ENCODE measurements around the gene TNIP1.
A peak's percentile ranks its signal among the peaks of the same experiment; 100 is the strongest.

The TNIP1 gene, protein sequence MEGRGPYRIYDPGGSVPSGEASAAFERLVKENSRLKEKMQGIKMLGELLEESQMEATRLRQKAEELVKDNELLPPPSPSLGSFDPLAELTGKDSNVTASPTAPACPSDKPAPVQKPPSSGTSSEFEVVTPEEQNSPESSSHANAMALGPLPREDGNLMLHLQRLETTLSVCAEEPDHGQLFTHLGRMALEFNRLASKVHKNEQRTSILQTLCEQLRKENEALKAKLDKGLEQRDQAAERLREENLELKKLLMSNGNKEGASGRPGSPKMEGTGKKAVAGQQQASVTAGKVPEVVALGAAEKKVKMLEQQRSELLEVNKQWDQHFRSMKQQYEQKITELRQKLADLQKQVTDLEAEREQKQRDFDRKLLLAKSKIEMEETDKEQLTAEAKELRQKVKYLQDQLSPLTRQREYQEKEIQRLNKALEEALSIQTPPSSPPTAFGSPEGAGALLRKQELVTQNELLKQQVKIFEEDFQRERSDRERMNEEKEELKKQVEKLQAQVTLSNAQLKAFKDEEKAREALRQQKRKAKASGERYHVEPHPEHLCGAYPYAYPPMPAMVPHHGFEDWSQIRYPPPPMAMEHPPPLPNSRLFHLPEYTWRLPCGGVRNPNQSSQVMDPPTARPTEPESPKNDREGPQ

DNA sequence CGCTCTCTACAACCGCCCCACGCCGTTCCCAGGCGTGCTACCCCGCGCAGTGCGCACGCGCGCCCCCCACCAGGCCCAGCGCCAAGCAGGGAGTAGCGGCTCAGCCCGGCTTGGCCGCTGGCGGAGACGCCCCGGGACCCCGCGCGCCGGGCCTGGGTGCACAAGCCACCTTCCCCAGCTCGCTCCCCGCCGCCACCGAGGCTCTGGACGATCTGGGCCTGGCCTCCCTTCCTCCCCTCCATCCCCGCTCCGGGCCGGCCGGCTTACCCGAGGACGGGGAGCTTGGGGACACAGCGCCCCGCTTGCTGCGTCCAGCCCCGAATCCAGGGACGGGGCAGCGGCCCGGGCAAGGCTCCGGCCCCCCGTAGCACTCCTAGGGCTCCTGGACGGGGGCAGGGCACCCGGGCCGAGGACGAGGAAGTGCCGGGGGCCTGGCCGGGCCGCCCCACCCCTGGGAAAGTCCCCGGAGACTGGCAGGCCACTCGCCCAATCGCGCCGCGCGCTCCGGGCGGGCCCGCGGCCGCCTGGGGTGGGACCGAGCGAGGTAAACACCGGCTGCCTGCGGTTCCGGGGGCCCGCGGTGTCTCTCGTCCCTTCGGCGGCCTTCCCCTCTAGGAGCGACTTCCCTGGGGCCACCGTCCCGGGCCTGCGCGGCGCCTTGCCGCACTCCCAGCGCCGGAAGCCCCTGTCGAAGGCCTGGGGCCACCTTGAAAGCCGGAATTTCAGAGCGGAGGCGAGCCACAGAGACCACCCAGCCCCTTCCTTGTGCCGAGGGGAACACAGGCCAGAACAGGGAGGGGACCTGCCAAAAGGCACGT lies at the start of gene TNIP1:
TNIP1 (minus strand) TSS at position 422 of the 818 bp plus-strand sequence. CDS start 15,939 bp downstream, outside the sequence.
- peak; percentile 49 for DNase-seq

DNA sequence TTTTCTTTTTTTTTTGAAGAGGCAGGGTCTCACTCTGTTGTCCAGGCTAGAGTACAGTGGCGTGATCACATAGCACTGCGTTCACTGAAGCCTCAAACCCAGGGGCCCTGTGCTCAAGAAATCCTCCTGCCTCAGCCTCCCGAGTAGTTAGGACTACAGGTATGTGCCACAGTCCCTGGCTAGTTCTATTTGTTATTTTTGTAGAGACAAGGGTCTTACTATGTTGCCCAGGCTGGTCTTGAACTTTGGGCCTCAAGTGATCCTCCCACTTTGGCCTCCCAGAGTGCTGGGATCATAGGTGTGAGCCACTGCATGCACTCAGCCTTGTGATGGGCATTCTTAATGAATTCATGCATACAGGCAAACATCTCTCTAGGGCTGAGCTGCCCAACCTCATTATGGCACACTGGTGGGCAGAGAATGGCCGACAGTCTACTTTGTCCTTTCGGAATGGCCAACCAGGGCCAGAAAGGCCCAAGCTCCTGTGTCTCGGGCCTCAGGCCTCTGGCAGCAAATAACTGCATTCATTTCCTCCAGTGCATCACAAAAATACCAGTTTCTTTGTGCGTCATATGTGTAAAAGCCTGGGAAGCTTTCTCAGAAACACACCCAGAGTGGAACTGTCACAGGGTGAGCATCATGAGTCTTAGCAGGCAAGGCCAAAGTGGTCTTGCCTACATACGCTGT lies 49.5 kb upstream of the TNIP1 start:
- DNase-seq, result no peak

DNA sequence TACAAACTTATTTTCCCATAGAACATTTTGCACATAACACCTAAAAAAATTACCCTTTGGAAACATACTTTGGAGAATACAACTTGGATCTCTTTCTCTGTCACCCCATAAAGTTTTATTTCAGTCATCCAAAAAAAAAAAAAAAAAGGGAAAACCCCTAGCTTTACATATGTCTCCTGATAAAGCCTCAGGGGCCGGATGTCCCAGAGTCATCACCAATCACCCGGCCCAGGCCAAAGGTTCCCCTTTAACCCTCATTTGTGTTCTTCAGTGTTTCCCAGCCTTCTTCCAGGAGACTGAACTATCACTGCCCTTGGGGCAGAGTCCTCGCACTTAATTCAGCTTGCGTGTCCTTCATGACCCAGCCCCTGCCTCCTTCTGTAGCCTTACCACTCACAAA lies 48.0 kb upstream of the TNIP1 start:
- DNase-seq, result no peak

DNA sequence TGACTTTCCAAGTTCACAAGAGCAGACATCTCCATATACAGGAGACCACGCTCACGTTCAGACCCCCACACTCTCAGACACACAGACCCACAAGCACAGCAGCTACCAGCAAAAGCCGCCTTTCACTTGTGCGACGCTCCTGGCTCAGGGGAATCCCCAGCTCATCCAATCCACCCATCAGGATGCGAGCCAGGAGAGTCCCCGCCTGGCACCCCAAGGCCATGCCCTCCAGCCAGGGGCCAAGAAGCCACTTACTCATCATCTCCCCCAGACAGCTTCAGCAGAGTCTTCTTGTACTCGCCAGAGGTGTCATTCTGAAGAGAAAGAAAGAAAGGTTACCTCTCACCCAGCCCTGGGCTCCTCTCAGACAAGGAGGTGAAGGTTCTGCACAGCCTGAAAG lies 47.1 kb upstream of the TNIP1 start:
- DNase-seq, result no peak

DNA sequence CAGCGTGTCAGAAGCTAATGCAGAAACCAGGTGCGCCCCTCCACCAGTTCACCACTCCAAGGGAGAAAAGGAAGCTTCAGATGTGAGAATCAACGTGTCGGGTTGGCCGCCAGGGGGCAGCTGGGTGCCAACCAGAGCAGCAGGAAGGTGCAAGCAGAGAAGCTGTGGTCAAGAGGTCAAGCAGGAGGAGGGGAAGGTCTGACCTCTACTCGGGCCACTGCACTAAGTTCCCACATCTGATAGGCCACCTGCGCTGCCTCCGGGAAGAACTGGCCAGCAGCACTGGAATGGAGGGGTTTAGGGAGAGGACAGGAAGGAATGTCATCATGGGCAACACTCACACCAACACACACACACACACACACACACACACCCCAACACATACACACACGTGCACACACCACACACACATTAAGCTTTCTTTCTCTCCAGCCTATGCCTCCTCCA lies 45.4 kb upstream of the TNIP1 start:
- DNase-seq, result peak; percentile 4

DNA sequence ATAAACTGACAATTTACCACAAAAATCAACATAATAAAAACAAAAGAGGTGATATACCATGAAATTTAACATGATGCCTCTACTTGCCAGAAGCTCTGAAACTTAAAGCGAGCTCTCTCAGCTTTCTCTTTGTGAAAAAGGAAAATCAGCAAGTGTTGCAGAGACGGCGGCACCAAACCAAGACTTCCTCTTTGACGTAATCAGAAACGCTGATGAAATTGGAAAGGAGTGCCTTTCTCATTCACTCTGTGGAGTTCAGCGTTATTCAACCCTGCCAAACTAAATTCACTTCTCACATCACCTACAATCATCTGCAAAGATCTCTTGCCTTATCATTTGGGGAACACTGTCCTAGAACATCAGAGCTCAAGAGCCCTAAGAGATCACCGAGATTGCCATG lies 44.6 kb upstream of the TNIP1 start:
- no peak for DNase-seq

DNA sequence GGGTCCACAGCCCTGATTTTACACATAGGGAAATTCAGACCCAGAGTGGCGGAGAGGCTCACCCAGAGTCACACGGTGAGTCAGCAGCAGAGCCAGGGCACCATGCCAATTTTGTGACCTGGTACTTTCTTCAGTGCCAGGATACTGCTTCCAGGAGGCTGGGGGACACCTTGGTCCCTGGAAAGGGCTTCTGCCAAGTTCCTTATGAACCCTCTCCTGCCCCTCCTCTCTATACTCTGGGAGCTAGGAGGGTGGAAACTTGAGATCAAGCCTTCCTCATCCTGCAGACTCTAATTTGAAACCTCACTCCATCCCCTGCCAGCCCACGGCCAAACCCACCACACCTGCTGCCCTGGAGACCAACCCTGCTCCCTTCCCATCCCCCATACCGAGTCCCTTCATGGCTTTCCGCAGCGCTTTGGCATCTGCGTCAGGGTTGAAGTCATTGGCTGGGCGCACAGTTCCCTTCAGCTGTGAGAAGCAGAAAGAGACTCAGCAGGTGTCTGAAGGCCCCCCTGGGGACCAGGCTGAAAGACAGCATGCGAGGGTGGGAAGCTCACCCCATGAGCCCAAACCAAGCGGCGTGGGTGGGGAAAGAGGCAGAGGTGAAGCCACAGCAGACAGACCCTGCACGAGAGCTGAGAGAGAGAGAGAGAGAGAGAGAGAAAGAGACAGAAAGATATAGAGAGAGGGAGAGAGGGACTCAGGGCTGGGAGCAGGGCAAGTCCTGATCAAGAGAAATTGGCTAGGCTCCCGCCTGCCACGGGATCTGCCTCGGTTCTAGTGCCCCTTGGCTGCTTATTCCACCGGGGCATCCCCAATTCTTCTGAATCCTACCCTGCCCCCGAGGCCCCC lies 43.3 kb upstream of the TNIP1 start:
- peak; percentile 27 for DNase-seq

DNA sequence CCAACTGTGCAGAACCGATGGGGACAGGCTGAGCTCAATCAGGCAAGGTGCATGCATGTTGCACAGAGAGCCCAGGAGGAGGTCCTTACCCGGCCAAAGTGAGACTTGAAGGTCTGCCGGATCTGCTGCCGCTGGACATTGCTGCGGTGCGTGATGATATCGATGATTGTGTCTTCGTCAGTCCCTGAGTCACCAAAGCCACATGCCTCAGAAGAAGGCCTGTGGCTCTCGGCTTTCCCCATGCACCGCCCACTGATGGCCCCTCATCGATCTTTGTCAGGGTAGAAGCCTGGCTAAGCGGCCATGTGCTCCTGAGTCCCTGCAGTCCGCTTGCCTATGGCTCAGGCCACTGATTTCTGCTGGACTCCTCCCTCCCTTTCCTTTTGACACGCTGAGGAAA lies 42.0 kb upstream of the TNIP1 start:
- DNase-seq, result no peak

DNA sequence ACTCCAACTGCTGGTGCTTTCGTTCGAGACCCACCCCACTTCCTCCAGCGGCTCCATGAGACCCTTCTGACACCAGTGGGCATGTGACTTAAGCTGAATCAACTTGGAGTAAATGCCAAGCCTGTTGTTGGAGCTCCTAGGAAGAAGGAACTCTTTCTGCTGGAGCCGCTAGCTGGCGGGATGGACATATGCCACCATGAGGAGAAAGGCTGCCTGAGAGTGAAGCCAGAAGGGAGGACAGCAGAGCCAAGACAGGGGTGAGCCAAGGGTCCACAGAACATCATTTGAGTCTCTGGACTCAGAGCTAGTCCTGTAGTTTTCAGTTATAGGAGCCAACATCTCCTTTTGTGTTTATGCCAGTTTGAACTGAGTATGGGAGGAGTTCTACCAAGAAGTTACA lies 40.8 kb upstream of the TNIP1 start:
- no peak for DNase-seq

DNA sequence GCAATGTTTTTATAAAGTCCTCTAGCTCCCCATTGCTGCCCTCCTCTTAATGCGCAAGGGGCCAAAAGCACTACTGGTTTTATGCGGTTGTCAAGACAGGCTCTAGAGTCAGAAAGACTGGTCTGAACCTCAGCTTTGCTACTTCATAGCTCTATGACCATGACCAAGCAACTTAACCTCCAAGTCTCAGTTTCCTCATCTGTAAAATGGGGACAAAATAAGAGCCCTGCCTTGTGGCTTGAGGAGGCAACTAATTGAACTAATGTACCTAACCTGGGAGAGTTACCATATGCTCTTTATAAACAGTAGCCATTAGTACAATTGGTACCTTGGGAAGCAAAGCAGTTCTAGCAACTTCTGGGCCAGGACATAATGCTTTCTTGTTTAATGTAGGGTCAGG lies 40.3 kb upstream of the TNIP1 start:
- DNase-seq, result no peak

DNA sequence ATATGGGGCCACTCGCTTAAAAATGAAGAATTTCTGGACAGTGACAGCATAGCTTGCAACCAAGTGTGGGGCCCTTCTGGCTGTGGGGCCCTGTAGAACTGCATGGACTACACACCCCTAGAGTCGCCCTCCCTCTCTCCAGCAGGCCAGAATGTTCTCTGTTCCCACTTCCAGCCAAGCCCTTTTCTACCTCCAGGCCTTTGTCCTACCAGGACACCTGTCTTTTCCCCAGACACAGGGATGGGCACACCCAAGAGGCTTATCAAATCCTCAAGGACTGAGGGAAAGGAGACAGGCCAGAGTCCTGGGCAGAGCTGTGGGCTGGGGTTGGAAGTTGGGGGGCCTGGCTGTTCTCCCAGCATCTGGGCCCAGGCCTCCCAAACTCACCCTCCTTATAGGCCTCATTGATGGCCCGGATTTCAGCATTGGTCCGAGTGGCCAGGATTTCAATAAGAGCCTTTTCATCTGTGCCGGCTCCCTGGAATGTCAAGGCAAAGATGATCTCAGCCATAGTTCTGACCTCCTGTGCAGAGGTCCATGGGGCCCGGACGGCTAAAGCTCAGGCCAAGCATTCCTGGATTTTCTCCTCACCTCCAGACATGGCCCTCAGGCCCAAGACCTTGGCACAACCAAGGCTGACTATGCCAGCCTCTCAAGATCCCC lies 38.2 kb upstream of the TNIP1 start:
- DNase-seq, result no peak

DNA sequence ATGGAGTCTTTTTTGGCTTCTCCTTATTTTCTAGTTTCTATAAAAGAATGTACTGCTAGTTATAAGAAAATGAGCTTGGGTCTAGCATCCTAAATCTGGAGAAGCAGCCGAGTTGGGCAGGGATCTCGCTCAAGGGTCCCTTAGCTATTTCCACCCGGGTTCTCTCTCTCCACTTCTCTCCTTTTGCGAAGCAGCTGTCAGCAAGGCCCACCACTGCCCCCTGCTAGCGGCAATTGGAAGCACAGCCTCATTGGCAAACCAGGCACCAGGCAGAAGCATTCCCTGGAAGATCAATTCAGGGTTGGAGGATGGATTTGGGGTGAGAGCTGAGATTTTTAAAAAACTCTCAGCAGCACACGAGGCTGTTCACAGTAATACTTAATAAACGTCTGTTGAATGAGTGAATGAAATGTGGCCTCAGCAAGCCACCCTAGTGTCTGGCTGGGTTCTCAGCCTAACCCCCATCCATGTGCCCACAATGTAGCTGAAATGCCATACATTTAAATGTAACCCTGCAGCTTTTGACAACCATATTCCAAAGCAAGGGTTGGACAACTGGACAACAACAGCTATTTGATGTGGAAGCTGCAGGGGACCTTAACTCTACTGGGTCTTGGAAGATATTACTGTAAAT lies 34.6 kb upstream of the TNIP1 start:
- peak; percentile 13 for DNase-seq

DNA sequence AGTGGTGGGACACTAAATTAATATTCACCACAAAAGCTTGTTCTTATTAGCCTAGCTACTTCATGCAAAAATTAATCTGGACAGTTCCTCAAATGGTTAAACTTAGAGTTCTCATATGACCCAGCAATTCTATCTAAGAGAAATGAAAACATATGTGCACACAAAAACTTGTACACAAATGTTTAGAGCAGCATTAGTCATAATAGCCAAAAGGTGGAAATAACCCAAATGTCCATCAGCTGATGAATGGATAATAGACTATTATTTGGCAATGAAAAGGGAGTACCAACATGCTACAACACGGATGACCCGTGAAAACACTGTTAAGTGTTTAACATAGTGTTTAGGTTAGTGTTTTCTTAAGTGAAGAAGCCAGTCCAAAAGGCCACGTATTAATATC lies 32.8 kb upstream of the TNIP1 start:
- DNase-seq, result no peak

DNA sequence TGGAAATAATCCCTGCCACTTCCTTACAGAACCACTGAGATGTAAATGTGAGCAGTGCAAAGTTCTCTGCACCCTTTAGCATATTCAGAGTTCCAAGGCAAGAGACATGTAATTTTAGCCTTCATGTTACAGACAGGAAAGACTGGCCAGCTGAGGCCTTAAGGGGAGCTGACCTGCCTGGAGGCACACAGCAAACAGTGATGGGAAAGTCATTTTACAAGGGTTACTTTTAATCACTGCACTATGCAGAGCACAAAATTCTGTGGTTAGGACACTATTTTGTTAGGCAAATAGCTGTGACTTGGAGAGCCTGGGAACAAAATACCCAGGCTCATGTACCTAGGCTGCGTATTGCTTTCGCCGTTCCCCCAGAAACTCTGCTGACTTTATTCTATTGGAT lies 30.2 kb upstream of the TNIP1 start:
- DNase-seq, result no peak

DNA sequence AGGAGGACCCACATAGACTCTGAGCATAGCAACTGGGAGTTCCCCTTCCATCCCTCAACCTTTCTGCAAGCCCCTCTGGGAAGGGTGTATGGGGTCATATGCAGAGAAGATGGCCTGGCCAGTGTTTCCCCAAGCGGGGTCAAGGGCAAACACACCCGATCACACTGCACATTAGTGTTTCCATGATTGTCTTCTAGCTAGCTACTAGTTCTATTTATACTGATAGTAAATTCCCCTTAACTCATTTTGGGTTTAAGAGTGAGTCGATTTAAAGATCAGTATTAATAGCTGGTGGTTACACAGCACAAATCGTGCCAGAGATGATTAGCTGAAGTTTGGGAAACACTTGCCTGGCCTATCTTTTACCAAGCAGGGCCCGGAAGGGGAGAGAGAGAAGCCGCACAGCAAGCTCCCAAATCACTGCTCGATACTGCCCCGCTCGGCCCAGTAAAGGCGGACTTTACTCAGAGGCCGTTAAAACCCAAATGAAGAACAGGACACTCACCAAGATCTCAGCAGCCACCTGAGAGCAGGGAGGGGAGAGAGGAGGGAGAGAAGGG lies 29.4 kb upstream of the TNIP1 start:
- no peak for DNase-seq

DNA sequence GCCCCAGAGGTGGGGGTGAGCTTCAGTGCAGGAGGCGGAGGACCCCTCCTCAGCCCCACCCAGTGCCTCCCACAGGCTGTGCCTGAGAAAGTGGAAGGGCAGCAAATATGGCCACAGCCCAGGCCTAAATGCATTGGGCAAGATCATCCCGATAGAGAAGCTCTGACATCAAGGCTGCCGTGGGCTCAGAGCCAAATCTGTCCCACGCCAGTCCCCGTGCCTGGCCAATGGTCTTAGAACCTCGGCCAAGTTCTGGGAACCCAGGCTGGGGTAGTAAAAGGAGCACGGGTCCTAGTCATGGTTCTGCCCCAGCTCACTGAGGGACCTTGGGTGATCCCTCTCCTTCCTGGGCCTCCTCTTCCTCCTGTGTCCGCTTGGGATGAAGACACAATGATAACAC lies 27.7 kb upstream of the TNIP1 start:
- DNase-seq, result no peak

DNA sequence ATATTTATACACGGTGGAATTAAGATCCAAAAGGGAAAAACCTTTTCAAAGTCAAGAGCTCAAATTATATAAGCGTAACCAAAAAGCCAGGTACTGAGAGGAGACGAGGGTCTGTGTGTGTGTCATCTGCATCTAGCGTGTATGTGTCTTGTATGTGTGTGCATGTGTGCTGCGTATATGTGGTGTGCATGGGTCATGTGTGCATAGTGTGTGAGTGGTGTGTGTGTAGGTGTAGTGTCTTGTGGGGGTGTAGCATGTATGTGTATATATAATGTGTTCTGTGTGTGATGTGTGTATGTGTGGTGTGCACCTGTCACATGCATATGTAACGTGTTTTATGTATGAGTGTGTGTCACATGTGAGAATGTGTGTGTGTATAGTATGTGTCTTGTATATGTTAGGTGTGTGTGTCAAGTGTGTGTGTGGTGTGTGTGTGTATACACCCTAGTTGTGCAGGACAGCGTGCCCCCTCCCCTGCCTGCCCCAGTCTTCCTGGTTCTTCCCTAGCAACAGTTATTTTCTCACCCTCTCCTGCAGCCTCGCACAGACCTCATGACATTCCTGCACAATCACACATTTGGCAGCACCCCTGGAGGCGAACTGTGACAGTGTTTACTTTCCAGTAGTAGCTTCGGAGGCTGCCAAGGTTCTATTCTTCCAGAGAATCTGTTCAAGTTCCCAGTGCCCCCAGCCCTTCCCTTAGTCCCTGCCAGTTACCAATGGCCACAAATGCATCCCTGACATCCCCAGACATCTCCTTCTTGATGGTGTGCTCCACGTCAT lies 27.1 kb upstream of the TNIP1 start:
- DNase-seq, result no peak

DNA sequence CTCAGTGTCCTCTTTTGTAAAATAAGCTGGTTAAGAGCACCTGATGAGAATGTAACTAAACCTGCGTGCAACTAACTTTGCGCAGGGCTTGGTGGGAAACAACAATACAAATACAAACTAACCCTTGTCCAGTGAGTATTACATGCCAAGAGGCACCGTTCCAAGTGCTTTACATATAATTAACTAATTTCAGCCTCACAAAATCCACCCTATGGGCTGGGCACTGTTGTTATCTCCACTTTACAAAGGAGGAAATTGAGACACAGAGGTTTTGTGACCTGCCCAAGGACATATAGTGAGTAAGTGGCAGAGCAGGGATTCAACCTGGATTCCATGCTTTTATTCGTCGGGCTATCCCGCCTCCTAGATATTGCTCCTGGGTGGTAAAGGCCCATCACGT lies 26.2 kb upstream of the TNIP1 start:
- no peak for DNase-seq

DNA sequence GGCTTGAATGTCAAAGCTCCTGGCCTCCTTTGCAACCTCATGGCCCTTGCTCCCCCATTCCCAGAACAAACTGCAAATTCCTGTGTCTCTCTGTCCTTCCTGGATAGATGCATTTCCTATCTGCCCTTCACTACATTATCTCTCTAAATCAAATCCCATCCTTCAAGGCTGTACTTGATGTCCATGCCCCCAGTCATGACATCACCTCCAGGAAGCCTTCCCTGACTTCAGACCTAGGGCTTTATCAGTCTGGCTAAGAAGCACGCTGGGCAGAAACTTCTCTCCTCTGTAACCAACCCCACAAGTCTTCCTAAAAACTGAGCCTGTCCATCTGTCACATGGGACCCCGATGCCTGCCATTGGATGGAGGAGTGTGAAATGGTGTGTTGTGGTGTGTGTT lies 25.7 kb upstream of the TNIP1 start:
- no peak for DNase-seq

DNA sequence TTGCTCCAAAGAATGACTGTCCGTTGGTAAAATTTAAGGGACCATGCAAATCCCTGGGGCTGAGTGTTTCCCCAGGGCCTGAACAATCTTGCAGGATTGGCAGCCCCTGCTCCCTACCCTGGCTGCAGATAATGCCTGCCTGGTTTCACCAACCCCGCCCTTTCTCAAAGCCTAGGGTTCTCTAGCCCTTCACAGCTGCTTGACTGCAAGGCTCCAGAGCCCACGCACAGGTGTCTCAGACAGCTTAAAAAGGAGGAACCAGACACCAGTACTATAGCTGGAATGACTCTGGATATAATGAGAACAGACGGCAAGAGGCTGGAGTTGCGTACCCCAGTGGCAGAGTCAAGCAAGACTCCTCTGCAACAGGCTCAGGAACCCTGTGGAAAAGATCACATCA lies 25.2 kb upstream of the TNIP1 start:
- DNase-seq, result no peak

Measured in NCI-H1105 treated with DMSO at 0.1 percent for 48 hours (cell line).